ENCODE measurements around the gene OSTF1.

- no peak for TF ChIP-seq CTCF (conservative IDR thresholded peaks at IDR 0.05; ENCODE audit: low read depth, low read length)
- TF ChIP-seq EZH2phosphoT487 (IDR thresholded peaks at IDR 0.05; ENCODE audit: borderline replicate concordance, low read length), result no peak
Measured at GRCh38 chr9:75083188-75083970, 4.9 kb upstream of the OSTF1 start.

Data from PC-3 (cell line).